Coronary artery (tissue), 2 donors: ENCODE data around the gene TMEM184B.

Experiments used
- DNase-seq: peaks from one replicate; pipeline ENCODE4 v3.0.0-alpha.2; 2017; ENCODE audit warnings: low spot score
- H3K27ac ChIP-seq, 2 donors: fragments of 200-600 bp; sonication (generic); one replicate each; pipeline ENCODE4 v1.5.1; 2016 to 2019
- H3K4me3 ChIP-seq: fragments of 200-600 bp; sonication (generic); 2 replicates; pipeline ENCODE4 v1.5.1; 2016; ENCODE audit warnings: mild to moderate bottlenecking, moderate library complexity
- TF ChIP-seq, protein P1 (sequence below): fragments of 200-600 bp; sonication (generic); IDR thresholded peaks from one replicate; pipeline ENCODE4 v1.5.1; 2019; ENCODE audit warnings: antibody characterized with exemption

Gene TMEM184B

DNA sequence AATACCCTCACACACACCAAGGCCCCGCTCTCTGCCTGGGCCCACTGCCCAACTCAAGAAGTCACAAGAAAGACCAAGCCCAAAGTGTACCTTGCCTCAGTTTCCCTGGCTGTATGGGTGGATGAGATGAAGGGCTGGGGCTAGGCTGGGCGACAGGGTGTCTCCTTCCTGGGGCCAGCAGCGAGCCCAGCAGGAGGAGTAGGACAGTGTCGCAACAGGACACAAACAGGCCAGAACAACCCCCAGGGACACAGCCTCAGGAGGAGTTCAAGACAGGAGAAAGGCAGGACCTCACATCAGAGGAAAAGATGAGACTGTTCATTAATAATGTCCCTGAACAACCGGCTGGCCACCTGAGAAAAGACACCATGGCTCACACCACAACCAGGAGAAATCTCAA is 31.2 kb upstream of the TMEM184B start:
- TF ChIP-seq, protein P1, sequence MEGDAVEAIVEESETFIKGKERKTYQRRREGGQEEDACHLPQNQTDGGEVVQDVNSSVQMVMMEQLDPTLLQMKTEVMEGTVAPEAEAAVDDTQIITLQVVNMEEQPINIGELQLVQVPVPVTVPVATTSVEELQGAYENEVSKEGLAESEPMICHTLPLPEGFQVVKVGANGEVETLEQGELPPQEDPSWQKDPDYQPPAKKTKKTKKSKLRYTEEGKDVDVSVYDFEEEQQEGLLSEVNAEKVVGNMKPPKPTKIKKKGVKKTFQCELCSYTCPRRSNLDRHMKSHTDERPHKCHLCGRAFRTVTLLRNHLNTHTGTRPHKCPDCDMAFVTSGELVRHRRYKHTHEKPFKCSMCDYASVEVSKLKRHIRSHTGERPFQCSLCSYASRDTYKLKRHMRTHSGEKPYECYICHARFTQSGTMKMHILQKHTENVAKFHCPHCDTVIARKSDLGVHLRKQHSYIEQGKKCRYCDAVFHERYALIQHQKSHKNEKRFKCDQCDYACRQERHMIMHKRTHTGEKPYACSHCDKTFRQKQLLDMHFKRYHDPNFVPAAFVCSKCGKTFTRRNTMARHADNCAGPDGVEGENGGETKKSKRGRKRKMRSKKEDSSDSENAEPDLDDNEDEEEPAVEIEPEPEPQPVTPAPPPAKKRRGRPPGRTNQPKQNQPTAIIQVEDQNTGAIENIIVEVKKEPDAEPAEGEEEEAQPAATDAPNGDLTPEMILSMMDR = no peak
- Histone ChIP-seq H3K27ac (peak overlapping the region; percentile 0 to 64), H3K4me3 (no peak overlapping the region)

DNA sequence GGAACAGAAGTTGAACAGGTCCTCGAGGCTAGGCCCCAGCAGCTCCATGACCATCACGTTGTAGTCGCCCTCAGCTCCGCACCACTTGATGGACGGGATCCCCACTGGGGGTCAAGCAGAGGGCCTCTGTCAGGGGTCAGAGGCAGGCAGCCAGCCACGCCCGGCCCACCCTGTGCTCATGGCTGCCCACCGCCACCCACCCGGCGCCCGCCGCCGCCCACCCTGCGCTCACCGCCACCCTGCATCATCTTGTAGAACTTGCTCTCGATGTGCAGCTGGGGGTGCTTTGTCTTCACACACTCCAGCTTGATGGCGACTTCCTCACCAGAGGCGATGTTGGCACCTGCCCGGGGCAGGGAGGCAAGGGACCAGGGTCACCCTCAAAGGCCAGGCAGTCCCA is 30.1 kb upstream of the TMEM184B start:
- TF ChIP-seq, protein P1 = no peak
- Histone ChIP-seq H3K4me3 (no peak overlapping the region), H3K27ac (peak overlapping the region in 1 of 2 donors; percentile 0)
- DNase-seq = no peak

More for the DNA sequence above, 31.2 kb upstream of the TMEM184B start:
- DNase-seq = no peak

DNA sequence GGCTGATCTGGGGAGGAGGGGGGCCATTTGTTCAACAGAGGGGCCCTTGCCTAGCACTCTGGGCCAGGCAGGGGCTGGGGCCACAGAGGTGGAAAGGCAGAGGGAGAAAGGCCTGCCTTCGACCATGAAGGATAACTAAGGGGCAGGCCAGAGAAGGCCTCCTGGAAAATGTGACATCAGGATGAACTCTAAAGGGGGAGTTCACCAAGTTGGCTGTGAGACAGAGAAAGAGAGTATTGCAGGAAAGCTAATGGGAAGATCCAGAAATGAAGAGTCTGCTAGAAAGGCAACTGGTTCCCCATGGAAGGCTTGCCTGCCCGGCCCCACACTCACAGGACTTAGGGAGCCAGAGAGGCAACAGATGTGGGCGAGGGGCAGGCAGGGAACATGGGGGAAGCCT is 28.1 kb upstream of the TMEM184B start:
- DNase-seq = no peak
- no peak overlapping the region for H3K27ac ChIP-seq
- TF ChIP-seq, protein P1 = no peak
- H3K4me3 ChIP-seq = no peak overlapping the region

DNA sequence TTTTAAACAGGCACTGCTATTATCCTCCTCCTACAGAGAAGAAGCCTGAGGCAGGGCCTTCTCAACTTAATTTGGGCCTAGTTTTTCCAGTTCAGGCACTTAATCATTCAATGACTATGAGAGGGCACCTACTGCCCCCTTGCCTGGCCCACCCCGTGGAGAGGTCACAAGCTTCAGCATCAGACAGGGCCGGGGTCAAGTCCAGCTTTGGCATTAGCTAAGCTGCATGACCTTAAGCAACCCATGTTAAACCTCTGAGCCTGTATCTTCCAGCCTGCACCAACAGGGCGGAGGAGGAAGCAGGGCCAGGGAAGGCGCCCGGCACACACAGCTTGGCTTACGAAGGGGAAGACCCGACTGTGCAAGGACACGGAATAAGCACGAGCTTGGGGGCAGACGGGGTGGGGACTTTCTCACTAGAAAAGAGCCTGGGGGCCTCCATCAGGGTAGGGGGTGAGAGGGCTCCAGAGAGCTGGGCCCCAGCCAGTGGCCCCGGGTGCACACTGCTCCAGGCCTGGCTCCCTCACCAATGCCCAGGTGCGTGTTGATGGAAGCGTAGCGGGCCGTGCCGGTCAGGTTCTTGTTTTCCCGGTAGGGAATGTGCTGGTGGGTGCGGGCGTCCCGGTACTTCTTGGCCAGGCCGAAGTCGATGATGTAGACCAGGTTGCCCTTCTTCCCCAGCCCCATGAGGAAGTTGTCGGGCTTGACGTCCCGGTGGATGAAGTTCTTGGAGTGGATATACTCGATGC is 27.6 kb upstream of the TMEM184B start:
- TF ChIP-seq, protein P1 = no peak
- H3K4me3 ChIP-seq = no peak overlapping the region
- DNase-seq = no peak
- H3K27ac ChIP-seq = no peak overlapping the region

DNA sequence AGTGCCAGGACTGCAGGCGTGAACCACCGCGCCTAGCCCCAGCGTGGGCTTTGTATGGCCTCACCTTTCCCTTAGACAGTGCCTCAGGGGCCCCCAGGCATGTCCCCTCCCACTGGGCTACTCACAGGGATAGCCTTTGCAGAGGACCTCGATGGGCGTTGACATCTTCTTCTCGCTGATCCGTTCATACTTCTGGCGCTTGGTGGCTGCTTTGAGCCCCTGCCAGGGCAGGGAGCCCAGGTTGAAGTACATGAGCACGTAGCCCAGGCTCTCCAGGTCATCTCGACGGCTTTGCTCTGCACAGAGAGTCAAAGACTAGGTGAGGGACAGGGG is 26.9 kb upstream of the TMEM184B start:
- no peak for DNase-seq

DNA sequence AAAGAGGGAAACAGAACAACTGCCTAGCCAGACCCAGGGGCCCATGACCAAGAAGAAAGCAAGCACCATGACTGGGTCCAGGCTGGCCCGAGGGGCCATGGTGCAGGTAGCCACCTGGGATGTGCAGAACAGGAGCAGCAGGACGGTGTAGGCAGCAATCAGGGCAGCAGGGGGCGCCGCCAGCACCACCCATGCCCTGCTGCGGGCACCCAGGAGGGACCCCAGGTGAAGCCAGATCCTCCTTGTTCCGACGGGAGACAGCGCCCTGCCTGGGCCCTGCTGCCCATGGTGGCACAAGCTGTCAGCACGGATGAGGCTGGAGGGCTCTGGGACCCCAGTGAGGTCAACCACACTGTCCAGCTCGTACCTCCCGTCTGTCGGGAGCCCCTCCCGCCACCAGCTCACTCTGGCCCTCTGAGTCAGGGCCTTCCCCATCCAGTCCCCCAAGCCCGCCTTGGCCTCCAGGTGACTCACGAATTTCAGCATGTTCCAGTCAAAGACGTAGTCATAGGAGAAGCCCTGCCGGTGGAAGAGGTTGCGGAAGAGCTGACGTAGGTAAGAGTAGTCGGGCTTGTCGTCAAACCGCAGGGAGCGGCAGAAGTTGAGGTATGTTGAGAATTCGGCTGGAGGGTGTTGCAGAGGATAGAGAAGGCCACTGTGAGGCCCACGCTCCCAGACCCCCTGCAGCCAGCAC is 25.6 kb upstream of the TMEM184B start:
- Histone ChIP-seq H3K4me3 (no peak overlapping the region), H3K27ac (peak overlapping the region in 1 of 2 donors; percentile 29)
- no peak for DNase-seq
- TF ChIP-seq, protein P1 = no peak

More for the DNA sequence above, 26.9 kb upstream of the TMEM184B start:
- TF ChIP-seq, protein P1 = no peak
- no peak overlapping the region for H3K4me3 ChIP-seq
- H3K27ac ChIP-seq = no peak overlapping the region

DNA sequence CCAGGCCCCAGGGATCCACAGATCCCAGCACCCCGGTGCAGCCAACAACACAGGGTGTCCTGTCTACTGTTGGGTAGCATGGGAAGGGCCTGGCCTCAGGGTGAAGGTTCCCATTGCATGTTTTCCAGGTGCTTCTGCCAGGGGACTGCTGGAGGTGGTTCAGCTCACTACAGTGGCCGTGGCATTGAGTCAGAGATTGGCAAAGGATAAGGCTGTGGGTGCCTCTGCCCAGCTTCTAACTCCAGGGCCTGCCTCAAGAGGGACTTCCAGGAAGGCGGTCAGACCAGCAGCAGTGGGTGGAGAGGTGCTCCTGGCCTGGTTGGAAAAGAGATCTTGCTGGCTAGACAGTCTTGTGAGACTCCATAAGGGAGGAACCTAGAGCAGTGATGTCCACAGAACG is 23.6 kb upstream of the TMEM184B start:
- no peak for DNase-seq
- Histone ChIP-seq H3K27ac (peak overlapping the region in 1 of 2 donors; percentile 21), H3K4me3 (no peak overlapping the region)
- TF ChIP-seq, protein P1 = no peak
